HG03432 (cell line): ENCODE data around the gene COL4A3.

Source experiments
- ATAC-seq: cut with Tn5 transposase; IDR thresholded peaks from one replicate; pipeline ENCODE4 v1.9.1; 2021; ENCODE audit warnings: mild to moderate bottlenecking, moderate library complexity; ENCODE audit not compliant: unreplicated experiment

The COL4A3 gene

DNA sequence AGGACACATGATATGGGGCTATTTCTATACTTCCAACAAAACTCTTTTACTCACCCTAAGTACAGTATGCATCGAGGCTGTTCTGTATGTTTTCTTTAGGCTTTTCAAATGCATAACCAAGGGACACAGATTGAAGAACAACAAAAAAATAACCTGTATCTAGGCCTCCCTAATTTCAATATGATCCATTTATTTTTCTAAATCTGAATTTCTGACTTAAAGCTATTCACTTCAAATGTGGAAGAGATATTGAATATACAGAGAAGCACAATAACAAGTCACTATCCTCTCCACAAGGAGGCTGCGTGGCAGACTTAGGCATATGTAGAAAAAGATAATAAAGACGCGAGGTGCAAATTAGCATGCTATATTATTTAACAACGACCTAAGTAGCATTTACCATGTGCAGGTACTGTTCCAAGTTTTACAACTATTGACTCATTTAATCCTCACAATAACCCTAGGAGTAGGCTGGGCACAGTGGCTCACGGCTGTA, 121.4 kb downstream of the COL4A3 start:
- no peak for ATAC-seq

DNA sequence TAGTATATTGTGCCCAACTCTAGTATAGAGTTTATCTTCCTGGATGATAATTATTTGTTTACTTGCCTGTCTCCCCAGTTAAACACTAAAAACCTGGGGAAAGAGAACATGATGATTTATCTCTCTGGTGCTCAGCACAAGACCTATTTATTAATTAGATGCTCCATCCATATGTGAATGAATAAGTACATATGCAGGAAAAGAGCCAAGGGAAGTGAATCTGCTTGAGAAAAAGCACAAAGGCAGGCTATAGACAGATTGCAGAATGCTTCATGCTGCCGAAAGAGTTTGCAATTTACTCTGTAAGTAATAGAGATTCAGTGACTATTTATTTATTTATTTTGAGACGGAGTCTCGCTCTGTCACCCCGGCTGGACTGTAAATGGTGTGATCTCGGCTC, 123.3 kb downstream of the COL4A3 start:
- no peak for ATAC-seq

DNA sequence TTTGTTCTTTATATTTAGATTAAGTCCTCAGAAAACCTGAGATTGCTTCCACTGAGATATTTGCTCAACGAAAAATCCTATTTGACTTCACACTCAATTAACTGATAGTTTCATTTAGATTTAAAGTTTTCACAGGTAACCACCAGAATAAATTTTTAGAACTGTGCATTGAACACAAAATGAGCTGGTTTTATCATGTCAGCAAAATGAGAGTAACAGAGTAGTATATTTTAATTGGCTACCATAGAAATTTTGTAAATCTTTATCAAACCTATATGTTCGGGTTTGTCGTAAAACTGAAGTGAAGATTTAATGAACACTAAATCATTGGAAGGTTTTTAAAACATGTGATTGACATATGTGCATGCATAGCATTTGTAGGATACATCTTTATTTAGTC, 127.9 kb downstream of the COL4A3 start:
- no peak for ATAC-seq

DNA sequence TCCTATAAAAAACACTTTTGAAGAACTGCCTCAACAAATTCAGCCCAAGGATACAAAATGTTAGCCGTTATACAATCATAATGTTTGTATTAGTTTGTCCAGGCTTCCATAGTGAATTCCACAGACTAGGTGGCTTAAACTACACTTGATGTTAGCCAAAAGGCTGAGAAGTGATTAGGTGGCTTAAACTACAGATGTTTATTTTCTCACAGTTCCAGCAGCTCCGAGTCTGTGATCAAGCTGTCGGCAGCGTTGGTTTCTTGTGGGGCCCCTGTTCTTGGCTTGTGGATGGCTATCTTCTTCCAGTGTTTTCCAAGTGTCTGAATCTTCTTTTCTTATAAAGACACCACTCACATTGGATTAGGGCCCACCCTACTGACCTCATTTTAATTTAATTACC, 129.1 kb downstream of the COL4A3 start:
- ATAC-seq = no peak

DNA sequence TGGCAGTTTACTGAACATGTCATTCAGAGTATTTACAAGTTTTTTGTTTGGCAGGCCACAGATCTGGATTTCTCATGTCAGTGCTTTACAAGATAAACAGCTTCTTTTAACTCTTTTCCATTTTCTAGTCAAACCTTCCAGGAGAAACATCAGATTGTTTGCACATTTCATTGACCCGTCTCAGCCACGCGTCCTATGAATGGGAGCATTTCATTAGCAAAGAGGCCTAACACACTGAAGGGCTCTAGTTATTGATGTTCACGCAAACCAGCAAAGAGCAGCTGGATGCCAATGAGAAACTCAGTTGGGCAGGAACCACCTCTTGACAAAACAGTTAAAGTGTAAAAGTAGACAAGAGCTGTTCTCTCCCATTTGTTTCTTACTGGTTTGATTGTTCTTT, 131.4 kb downstream of the COL4A3 start:
- no peak for ATAC-seq

DNA sequence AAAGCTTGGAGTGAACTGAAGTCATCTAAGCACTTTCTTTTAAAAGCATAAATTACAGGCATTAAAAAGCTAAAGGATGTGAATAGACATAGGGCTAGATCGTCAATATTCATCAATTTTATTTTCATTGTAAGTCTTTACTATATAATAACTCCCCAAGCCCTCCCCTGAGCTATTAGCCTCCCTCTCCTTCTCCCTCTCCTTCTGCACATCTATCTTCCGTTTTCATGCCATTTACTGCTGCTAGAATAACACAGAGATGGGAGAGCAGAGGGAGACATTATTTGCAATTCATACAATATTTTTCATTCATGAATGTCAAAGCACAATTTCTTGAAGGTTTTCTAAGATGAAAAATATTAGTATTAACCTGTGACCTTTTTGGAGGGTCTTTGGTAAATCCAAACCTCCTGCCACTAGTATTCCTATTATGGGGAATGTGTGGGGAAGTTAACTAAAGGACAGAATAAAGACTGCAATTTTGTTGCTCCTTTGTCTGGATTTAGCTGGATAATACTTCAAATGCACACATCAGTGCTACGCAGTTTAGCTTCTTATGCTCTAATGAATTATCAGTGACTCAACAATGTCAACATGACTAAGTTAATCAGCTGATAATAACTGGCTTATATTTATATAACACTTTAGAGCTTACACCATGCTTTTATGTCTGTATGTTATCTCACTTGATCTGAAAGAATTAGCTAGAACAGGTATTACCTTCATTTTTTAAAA, 132.4 kb downstream of the COL4A3 start:
- no peak for ATAC-seq

DNA sequence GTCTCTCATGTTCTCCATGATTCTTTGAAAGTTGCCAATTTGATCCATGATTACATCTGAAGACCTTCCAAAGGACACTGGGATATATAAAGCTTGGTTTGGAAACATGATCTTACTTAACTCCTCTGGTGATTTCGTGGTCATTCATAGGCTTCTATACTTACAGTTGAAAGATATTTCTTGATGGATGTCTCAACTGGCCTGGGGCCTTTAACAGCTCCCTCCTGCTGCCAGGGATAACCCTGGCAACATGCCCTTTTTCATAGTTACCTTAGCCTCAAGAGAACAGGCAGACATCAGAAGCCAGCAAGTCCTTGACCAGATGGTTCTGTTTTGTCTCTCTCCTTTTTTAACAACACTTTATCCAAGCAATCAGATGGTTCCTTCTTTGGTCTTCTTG, 137.1 kb downstream of the COL4A3 start:
- ATAC-seq = no peak

DNA sequence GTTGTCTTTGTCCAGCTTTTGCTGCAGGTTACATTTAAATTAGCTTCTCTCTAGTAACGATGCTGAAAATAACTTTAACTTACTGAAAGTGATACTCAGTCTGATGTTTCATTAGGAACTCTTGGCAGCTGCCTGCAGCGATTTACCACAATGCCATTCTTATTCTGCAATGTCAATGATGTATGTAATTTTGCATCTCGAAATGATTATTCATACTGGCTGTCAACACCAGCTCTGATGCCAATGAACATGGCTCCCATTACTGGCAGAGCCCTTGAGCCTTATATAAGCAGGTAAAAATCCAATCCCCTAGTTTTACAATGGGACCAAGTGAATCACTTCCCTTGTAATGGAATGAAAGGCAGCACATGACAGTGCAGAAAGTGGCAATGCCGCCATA, 144.4 kb downstream of the COL4A3 start:
- peak; percentile 91 for ATAC-seq

DNA sequence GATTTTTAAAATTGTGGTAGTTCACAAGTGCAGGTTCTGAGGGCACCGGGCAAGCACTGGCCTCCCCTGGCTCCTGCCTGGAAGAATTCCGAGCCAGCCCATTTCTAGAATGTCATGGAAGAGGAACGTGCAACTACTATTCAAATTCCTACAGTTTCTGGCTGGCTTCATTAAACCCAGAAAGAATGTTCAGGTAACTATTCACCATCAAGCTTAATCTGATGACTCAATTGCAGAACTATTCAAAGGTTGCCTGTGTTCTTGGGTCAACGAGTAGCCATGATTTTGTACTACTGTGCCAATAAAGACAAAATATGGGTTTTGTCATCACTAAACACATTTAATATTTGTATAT, 146.3 kb downstream of the COL4A3 start:
- ATAC-seq = no peak

DNA sequence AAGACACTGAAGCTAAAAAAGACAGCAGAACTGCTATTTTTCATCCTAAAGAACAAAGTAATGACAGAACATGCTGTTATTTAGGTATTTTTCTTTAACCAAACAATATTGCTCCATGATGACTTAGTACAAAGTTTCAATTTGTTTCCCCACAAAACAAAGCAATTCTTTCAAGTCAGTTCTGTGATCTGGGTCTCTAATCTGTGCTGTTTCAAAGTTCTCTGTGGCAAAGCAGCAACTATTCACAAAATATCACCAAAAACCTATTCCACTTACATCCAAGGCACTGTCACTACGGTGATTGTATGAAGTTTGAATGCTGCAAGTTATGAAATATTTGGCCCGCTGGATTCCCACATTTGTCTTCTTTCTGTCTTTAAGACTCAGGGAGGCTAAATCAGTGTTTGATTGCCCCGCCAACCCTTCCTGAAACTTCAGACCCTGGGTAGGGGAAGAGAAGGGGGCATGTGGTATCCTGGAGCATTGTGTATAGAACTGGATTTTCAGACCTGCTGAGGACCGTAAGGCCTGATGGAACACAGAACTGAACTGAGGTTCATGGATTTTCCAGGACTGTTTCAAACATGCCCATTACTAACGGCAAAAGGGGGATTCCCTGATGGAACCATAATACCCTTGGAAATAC, 147.6 kb downstream of the COL4A3 start:
- no peak for ATAC-seq

DNA sequence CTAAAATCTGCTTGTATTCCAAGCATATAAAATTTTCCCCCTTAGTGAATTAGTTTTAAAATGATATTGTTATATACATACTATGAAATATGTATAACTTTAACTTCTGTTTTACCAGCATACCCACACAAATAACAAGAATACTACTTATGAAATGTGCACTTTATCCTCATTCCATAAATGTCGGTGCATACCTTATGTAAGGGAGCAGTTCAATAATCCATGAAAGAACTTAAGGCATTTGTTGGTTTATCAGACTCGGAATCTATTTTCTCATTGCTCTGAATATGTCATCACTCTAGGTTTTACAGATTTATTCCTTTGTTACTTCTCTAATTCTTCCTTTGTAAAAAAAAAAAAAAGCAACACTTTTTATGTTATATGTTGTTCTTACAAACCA, 148.2 kb downstream of the COL4A3 start:
- no peak for ATAC-seq

DNA sequence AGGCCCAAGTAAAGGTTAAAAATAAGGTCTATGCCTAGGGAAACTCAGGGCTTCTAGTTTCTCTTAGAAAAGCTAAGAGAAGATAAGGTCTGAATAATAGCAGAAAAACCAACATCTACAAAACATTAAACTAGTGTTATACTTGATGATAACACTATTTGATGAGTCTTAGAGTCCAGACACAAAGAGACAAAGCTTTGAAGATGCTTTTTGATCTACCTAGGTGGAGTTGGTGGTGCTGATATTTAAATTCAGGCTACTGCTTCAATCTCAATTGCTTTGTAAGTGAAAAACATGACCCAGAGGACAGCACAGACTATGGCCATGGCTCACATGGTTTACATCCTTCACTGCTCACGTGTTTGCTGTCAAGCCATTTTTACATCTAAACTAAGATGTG, 148.9 kb downstream of the COL4A3 start:
- no peak for ATAC-seq

DNA sequence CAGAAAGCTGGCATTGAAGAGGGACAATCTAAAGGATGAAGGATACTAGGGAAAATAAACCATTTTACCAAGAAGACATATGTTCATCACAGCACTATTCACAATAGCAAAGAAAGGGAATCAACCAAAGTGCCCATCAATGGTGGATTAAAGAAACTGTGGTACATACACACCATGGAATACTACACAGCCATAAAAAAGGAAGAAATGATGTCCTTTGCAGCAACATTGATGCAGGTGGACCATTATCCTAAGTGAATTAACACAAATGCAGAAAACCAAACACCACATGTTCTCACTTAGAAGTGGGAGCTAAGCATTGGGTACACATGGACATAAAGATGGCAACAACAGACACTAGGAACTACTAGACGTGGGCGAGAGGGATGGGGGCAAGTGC, 153.4 kb downstream of the COL4A3 start:
- ATAC-seq = no peak

DNA sequence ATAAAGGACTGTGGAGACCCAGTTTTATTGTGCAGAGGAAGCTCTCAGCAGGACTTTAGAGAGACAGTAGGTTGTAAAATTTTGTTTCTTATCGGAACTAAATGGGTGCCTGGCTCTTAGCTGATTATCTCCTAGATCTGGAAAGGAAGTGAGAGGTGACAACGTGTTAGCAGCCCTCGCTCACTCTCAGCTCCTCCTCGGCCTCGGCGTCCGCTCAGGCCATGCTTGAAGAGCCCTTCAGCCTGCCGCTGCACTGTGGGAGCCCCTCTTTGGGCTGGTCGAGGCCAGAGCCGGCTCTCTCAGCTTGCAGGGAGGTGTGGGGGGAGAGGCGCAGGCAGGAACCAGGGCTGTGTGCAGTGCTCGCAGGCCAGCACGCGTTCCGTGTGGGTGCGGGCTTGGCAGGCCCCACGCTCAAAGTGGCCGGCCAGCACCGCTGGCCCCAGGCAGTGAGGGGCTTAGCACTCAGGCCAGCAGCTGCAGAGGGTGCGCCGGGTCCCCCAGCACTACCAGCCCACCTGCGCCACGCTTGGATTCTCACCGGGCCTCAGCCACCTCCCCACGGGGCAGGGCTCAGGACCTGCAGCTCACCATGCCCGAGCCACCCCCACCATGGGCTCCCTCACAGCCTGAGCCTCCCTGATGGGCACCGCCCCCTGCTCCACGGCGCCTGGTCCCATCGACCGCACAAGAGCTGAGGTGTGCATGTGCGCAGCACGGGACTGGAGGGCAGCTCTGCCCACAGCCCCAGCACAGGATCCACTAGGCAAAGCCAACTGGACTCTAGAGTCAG, 156.1 kb downstream of the COL4A3 start:
- no peak for ATAC-seq

DNA sequence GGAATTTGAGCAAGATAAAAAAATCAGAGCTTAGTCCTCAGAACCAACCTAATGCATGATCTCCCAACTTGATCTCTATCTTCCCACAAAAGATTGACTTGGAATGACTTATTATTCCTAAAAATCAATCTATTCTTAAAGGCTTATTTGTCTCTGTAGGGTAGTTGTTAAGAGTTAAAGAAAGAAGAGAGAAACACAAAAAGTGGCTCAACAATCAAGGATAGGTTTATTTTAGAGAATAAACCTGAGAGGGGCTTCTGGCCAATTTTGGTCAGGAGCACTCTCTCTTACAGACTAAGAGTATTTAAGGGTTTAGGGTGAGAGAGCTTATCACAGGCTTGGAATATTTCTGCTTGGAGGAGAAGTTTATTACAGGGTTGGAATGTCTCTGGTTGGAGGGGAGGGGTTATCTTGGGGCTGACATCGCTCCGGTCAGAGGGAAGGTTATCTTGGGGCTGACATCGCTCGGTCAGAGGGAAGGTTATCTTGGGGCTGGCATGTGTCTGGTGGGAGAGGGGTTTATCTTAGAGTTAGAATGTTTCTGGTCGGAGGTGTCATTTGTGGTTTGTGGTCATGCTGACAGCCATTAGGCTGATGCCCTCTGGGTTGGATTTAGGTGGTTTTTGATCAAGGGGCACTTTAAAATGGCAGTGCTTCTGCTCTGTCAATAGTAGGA, 158.2 kb downstream of the COL4A3 start:
- ATAC-seq = no peak

DNA sequence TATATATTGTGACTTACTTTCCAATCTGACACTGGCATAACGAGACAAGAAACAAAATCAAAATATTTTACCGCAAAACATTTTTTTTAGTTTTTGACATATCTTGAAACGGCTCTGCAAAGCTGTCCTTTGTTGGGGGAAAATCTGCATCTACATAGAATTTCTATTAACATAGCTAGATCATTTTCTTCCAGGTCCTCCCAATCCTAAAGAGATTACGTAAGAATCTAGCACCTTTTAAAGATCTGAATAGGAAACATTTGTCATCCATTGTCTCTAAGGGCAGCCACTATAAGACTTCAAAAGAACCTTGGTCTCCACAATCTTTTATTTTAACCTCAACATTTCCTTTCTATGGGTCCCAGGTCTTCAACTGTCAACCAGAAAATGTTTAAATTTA, 159.4 kb downstream of the COL4A3 start:
- ATAC-seq = no peak

DNA sequence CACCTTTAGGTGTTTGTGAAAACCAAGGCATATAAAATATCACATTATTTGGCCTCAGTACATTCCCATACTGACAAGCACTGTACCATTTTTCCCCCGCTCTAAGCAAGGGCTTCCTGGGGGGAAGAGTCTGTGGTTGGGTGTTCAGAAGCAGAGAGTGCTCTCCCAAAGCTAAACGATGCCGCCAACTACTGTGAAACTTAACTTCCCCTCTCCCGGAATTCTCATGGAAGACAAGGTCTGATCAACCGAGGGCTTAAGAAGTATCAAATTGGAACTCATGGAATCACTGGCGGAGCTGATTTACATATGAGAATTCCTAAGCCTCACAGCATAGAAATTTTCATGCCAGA, 160.2 kb downstream of the COL4A3 start:
- ATAC-seq = peak; percentile 22

DNA sequence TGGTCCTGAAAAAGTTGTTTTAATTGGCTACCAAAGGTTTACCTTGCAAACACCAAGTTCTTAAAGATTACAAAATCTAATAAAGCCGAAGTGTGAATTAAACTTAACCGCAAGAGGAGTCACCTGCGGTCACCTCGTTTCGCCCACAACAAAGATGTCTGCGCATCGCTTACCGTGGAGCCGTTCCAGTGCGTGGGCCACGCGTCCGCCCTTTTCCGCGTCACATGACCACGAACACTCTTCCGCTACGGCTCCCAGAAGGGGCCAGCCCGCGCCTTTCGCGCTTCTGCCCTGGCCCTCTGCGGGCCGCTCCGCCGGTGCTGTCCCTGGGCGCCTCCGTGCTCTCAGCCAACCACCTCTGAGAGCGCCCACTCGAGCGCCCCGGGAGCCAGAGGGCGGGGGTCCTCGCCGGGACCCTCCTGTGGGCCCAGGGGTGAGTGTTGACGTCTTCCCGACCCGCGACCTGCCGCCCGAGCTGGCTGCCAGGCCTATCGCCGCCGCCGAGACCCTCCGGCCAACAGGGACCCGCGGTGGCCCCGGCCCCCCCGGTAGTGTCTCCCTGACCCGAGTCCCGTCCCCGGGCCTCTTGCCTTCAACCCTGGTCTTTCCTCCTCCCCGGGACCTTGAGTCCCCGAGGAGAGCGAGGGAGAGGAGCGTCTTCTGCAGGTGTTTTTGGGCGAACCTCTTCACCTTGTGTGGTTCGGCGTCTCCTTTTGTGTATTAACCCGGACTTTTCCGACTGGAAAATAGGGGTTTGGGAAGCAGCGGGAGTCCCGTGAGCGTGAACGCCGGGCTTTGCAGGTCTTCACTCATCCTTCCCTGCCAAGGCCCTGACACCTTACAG, 160.8 kb downstream of the COL4A3 start, which contains the start of gene MFF:
Gene MFF, plus strand, starts transcription at position 257 of the 844 bp plus-strand sequence. CDS start 5,415 bp downstream, outside the sequence.
- peak; percentile 98 for ATAC-seq

DNA sequence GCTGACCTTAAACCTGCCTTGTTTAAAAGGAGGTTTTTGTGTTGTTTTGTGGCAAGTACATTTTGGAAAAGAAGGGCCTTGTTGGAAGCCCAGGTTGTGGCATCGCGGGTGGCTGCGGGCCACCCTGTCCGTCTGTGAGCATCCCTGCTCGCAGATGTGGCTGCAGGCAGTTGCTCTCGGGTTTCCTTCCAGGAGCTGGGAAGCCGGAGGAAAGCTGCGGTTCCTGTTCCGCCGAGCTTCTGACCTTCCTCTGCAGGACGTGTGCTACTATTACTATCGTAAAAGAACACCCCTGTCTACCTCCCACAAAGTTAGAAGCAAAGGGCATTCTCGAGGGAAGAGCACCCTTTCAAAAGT, 161.4 kb downstream of the COL4A3 start:
- ATAC-seq = peak; percentile 13

DNA sequence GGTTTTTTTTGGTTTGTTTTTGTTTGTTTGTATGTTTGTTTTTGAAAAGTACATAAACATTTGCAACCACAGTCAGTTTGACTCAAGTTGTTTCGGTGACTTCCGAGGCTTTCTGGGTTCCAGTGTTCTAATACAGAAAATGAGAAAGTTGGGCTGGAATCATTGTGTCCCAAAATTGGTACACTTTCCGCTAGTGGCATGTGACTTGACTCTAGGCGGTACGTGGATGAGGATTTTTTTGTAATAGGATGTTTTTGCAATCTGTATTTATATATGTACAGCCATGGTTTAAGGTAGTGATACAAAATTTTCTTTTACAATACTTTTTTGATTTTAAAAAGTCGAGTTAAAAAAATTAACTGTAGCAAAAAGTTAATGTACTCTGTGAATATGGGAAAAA, 162.4 kb downstream of the COL4A3 start:
- no peak for ATAC-seq

DNA sequence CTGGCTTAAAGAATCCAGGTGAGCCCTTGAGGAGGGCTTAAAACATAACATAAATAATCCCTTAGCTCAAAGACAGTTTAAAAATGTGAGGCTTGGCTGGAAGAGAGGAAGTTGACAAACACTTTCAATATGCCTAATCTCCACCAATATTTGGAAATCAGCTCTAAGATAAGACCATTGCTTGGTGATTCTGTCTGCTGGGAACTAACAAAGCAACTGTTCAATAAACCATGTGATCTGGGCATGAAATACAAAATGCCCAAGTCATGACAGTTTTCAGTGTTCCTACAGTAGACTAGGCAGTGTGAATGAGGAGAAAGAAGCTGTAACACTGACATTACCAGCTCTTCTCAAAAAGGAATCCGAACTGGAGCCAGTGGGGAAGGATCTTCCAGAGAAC, 171.3 kb downstream of the COL4A3 start:
- ATAC-seq = no peak
